Gastrocnemius medialis (tissue), 4 donors: ENCODE measurements around the gene IRS4.

ENCODE experiments used
- CTCF ChIP-seq, 5 experiments: fragments of 450-650 bp in 3 of 5; fragments of 200-600 bp in 2 of 5; sonication (generic) in 2 of 5; IDR thresholded peaks in 4 of 5; conservative IDR thresholded peaks in 1 of 5; 1 replicate in 4 of 5; 2 replicates in 1 of 5; pipeline ENCODE4 v1.5.1; 2016 to 2019; ENCODE audit warnings: antibody characterized with exemption in 5 of 5, mild to moderate bottlenecking in 3 of 5, moderate library complexity in 3 of 5
- POLR2A ChIP-seq, 2 donors: fragments of 450-650 bp; IDR thresholded peaks; one replicate each; pipeline ENCODE4 v1.6.1; 2017; ENCODE audit warnings: antibody characterized with exemption in 2 of 2, mild to moderate bottlenecking in 2 of 2, moderate library complexity in 2 of 2

GRCh38 chrX:108736509-108737479 is at the start of gene IRS4:
- TF ChIP-seq CTCF (IDR thresholded peaks at IDR 0.05 in 4 of 5, conservative IDR thresholded peaks at IDR 0.05 in 1 of 5): no peak
- TF ChIP-seq POLR2A (IDR thresholded peaks at IDR 0.05): no peak
